Activated naive CD8-positive, alpha-beta T cell (primary cell): ENCODE results near the gene NBPF3.

Experiments
- H3K27ac Mint-ChIP-seq: one replicate; pipeline ENCODE4 v1.8.0; 2021; ENCODE audit warnings: mixed read lengths
- H3K27me3 Mint-ChIP-seq: one replicate; pipeline ENCODE4 v1.8.0; 2021; ENCODE audit warnings: mixed read lengths
- H3K36me3 Mint-ChIP-seq: one replicate; pipeline ENCODE4 v1.8.0; 2021; ENCODE audit warnings: mixed read lengths
- H3K4me1 Mint-ChIP-seq: one replicate; pipeline ENCODE4 v1.8.0; 2021; ENCODE audit warnings: low read depth, mixed read lengths
- H3K4me3 Mint-ChIP-seq: one replicate; pipeline ENCODE4 v1.8.0; 2021; ENCODE audit warnings: mild to moderate bottlenecking, mixed read lengths
- H3K9me3 Mint-ChIP-seq: one replicate; pipeline ENCODE4 v1.8.0; 2021; ENCODE audit warnings: low read depth, mixed read lengths

The NBPF3 gene

DNA sequence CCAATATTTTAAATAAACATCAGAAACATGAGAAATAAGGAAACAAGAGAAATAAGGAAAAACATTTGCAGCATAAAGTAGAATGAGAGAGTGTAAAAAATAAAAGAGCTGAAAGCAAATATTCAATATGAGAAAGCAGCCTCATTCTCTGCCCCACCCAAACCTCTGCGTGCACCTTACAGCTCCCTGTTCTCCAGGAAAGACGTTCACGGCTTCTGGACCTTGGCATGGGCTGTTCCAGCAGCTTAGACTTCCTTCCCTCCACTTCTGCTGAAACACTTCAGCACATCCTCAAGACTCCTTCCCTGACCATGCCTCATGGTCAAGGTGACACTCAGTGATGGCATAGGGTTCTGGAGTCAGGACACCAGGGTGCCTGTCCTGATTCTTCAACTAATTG is 92.6 kb downstream of the NBPF3 start:
- Mint-ChIP-seq H3K27ac (no peak overlapping the region), H3K27me3 (peaks cover 5% of the 10 kb centered on the region), H3K4me1 (no peaks in the 10 kb centered on the region), H3K4me3 (no peak overlapping the region), H3K9me3 (no peaks in the 10 kb centered on the region), H3K36me3 (no peaks in the 10 kb centered on the region)

GRCh38 chr1:21532992-21533534 is 93.1 kb downstream of the NBPF3 start:
- no peaks in the 10 kb centered on the region for H3K9me3 Mint-ChIP-seq
- no peaks in the 10 kb centered on the region for H3K36me3 Mint-ChIP-seq
- H3K27ac Mint-ChIP-seq = no peak overlapping the region
- H3K4me1 Mint-ChIP-seq = no peaks in the 10 kb centered on the region
- no peak overlapping the region for H3K4me3 Mint-ChIP-seq
- H3K27me3 Mint-ChIP-seq = peaks cover 8% of the 10 kb centered on the region

- H3K4me3 Mint-ChIP-seq = no peak overlapping the region
- no peak overlapping the region for H3K27ac Mint-ChIP-seq
- H3K4me1 Mint-ChIP-seq = no peaks in the 10 kb centered on the region
- H3K36me3 Mint-ChIP-seq = no peaks in the 10 kb centered on the region
- H3K27me3 Mint-ChIP-seq = peaks cover 10% of the 10 kb centered on the region
- H3K9me3 Mint-ChIP-seq = no peaks in the 10 kb centered on the region
These were observed 94.2 kb downstream of the NBPF3 start for GRCh38 chr1:21534146-21534545.
